ENCODE measurements around the gene VGLL1.

Gene VGLL1

GRCh38 chrX:136496764-136497555 is 35.1 kb upstream of the VGLL1 start:
- DNase-seq (ENCODE audit: extremely low read depth, low read depth): peak; percentile 42
- TF ChIP-seq CTCF (IDR thresholded peaks at IDR 0.05; ENCODE audit: low read depth, low read length): no peak

- no peak for TF ChIP-seq CTCF (IDR thresholded peaks at IDR 0.05; ENCODE audit: low read depth, low read length)
- DNase-seq (ENCODE audit: extremely low read depth, low read depth): no peak
Measured at GRCh38 chrX:136497556-136498052, 34.4 kb upstream of the VGLL1 start, which contains the start of gene HTATSF1. Gene HTATSF1 (plus strand): TSS chrX:136497592. CDS start chrX:136497685, 93 bp downstream.

DNA sequence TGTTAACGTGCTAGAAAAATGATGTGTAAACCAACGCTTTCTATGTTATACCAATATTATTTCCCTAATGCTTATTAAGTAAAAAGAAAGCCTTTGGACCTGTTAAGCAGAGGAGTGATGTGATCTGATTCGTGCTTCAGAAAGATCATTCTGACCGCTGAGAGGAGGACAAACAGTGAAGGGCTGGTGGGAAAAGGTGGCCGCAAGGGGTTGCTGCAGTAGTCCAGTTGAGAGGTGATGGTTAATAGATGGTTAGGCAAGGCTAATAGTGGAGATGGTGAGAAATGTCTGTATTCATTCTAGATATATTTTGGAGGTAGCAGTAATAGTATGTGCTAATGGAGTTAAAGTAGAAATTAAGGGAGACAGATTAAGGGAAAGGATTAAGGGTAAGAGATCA is 12.9 kb upstream of the VGLL1 start:
- no peak for TF ChIP-seq CTCF (IDR thresholded peaks at IDR 0.05; ENCODE audit: low read depth, low read length)
- no peak for DNase-seq (ENCODE audit: extremely low read depth, low read depth)

DNA sequence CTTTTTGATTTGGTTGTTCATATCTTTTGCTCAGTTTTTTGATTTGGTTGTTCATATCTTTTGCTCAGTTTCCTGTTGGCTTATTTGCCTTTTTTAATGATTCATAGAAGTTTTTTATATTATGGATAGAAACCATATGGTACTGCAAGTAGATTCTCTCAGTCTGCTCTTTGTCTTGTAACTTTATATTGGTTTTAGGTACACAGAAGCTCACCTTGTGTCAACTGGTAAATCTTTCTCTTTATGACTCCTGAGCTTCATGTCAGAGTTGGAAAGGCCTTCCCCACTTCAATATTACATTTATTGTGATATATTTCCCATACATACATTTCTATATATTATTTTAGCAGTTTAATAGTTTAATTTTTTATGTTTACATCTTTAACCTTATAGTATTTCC is 8.2 kb upstream of the VGLL1 start:
- no peak for DNase-seq (ENCODE audit: extremely low read depth, low read depth)
- no peak for TF ChIP-seq CTCF (IDR thresholded peaks at IDR 0.05; ENCODE audit: low read depth, low read length)

DNA sequence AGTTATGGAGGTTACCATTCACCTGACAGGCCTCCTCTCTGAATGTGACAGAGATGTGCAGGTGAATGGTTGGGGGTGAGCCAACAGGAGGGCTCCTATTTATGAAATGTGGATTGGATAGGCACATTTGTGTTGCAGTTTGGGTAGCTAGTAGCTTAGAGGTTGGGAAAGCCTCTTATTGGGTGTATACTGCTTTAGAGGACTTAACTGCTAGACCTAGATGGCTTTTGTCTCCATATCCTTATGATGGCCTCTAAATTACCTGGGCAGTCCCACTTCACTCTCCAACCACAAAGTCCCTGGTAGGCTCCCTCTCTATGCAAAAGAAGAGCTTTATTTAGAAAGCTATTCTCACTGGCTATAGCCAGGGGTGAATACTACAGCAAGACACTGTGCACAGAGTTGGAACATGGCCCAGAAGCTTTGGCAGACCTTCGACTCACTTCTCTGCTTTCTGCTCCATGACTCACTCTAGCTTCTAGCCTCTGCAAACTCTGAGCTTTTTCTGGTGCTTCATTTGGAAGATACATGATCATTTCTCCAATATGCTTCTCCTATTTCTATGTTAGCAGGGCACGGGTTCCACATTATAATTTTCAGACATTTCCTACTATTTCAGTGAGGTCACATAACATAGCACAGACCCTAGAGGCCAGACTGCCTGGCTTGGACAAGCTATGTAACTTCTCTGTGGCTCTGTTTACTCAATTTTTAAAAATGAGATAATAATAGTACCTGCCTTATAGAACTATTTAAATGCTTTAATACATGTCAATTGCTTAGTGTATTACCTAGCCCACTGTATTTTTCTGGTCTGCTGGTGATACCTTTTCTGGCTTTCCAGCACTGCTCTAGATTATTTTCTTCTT is 6.0 kb upstream of the VGLL1 start:
- peak; percentile 43 for DNase-seq (ENCODE audit: extremely low read depth, low read depth)
- TF ChIP-seq CTCF (IDR thresholded peaks at IDR 0.05; ENCODE audit: low read depth, low read length): no peak

- TF ChIP-seq CTCF (IDR thresholded peaks at IDR 0.05; ENCODE audit: low read depth, low read length): no peak
- no peak for DNase-seq (ENCODE audit: extremely low read depth, low read depth)
Measured at GRCh38 chrX:136528645-136529315, 3.2 kb upstream of the VGLL1 start.
